ENCODE data around the gene PPP1CA. TPM values are rescaled to one million over a fixed set of nuclear protein-coding genes. Genes with fewer than 3 reads are reported as not detected.
"Not testable (repeated sequence)": the region's sequence is repeated elsewhere in the genome, so short reads cannot be mapped to it uniquely, and the experiment has no call there.

The PPP1CA gene
- total RNA-seq, 1 donor from 2014 or later, result 137 TPM

- no peak for TF ChIP-seq CTCF (conservative IDR thresholded peaks at IDR 0.05)
- Mint-ChIP-seq H3K27ac (no peak overlapping the region), H3K4me3 (no peak overlapping the region), H3K36me3 (no peaks in the 10 kb centered on the region), H3K27me3 (peaks cover 18% of the 10 kb centered on the region), H3K4me1 (ENCODE audit: unreplicated experiment) (peaks cover 6% of the 10 kb centered on the region), H3K9me3 (no peaks in the 10 kb centered on the region)
- DNase-seq (ENCODE audit: extremely low spot score, unreplicated experiment), result no peak
Measured at GRCh38 chr11:67406969-67407687, 5.5 kb upstream of the PPP1CA start.

GRCh38 chr11:67406420-67406968 is 4.8 kb upstream of the PPP1CA start:
- TF ChIP-seq CTCF (conservative IDR thresholded peaks at IDR 0.05), result no peak
- Mint-ChIP-seq H3K4me3 (no peak overlapping the region), H3K36me3 (no peaks in the 10 kb centered on the region), H3K27ac (no peak overlapping the region), H3K27me3 (peaks cover 12% of the 10 kb centered on the region), H3K4me1 (ENCODE audit: unreplicated experiment) (peaks cover 6% of the 10 kb centered on the region), H3K9me3 (no peaks in the 10 kb centered on the region)
- DNase-seq (ENCODE audit: extremely low spot score, unreplicated experiment), result no peak

- TF ChIP-seq CTCF (conservative IDR thresholded peaks at IDR 0.05), result no peak
- no peak overlapping the region for H3K27ac Mint-ChIP-seq
- no peak overlapping the region for H3K4me3 Mint-ChIP-seq
- no peaks in the 10 kb centered on the region for H3K36me3 Mint-ChIP-seq
- peaks cover 7% of the 10 kb centered on the region for H3K27me3 Mint-ChIP-seq
- no peak for DNase-seq (ENCODE audit: extremely low spot score, unreplicated experiment)
- no peaks in the 10 kb centered on the region for H3K9me3 Mint-ChIP-seq
- peaks cover 6% of the 10 kb centered on the region for H3K4me1 Mint-ChIP-seq (ENCODE audit: unreplicated experiment)
Measured at GRCh38 chr11:67405688-67406339, 4.2 kb upstream of the PPP1CA start.

- Mint-ChIP-seq H3K36me3 (no peaks in the 10 kb centered on the region), H3K9me3 (no peaks in the 10 kb centered on the region), H3K27me3 (peaks cover 7% of the 10 kb centered on the region), H3K27ac (no peak overlapping the region), H3K4me3 (no peak overlapping the region), H3K4me1 (ENCODE audit: unreplicated experiment) (peaks cover 6% of the 10 kb centered on the region)
- no peak for DNase-seq (ENCODE audit: extremely low spot score, unreplicated experiment)
- no peak for TF ChIP-seq CTCF (conservative IDR thresholded peaks at IDR 0.05)
Measured at GRCh38 chr11:67405196-67405567, 3.5 kb upstream of the PPP1CA start.

GRCh38 chr11:67404515-67405195 is 3.0 kb upstream of the PPP1CA start:
- Mint-ChIP-seq H3K4me3 (no peak overlapping the region), H3K36me3 (no peaks in the 10 kb centered on the region), H3K27ac (no peak overlapping the region), H3K4me1 (ENCODE audit: unreplicated experiment) (peaks cover 6% of the 10 kb centered on the region), H3K27me3 (peaks cover 7% of the 10 kb centered on the region), H3K9me3 (no peaks in the 10 kb centered on the region)
- no peak for DNase-seq (ENCODE audit: extremely low spot score, unreplicated experiment)
- TF ChIP-seq CTCF (conservative IDR thresholded peaks at IDR 0.05), result no peak

- not testable (repeated sequence) for H3K27ac Mint-ChIP-seq, H3K4me3 Mint-ChIP-seq
Measured at GRCh38 chr11:67403085-67403484, 1.4 kb upstream of the PPP1CA start.

GRCh38 chr11:67402192-67402839 is 658 bp upstream of the PPP1CA start:
- not testable (repeated sequence) for H3K27me3 Mint-ChIP-seq; DNase-seq (ENCODE audit: extremely low spot score, unreplicated experiment); H3K9me3 Mint-ChIP-seq; H3K27ac Mint-ChIP-seq; H3K4me1 Mint-ChIP-seq (ENCODE audit: unreplicated experiment); H3K36me3 Mint-ChIP-seq
- H3K4me3 Mint-ChIP-seq, result peak overlapping the region; percentile 60

More at GRCh38 chr11:67403085-67403484, 1.4 kb upstream of the PPP1CA start:
- not testable (repeated sequence) for DNase-seq (ENCODE audit: extremely low spot score, unreplicated experiment); H3K27me3 Mint-ChIP-seq; H3K4me1 Mint-ChIP-seq (ENCODE audit: unreplicated experiment); H3K9me3 Mint-ChIP-seq; H3K36me3 Mint-ChIP-seq
